ENCODE results near the gene LGALS13.
"Not testable (repeated sequence)": the region's sequence is repeated elsewhere in the genome, so short reads cannot be mapped to it uniquely, and the experiment has no call there.

The LGALS13 gene

DNA sequence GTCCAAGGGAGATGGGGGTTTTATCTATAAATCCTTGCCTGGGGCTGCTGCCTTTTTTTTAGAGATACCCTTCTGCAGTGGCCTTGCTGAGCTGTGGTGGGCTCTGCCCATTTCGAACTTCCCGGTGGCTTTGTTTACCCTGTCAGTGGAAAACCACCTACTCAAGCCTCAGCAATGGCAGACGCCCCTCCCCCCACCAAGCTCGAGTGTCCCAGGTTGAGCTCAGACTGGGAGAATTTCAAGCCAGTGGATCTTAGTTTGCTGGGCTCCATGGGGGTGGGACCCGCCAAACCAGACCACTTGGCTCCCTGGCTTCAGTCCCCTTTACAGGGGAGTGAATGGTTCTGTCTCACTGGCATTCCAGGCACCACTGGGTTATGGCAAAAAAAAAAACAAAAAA is 21.6 kb downstream of the LGALS13 start:
- no peak for DNase-seq

DNA sequence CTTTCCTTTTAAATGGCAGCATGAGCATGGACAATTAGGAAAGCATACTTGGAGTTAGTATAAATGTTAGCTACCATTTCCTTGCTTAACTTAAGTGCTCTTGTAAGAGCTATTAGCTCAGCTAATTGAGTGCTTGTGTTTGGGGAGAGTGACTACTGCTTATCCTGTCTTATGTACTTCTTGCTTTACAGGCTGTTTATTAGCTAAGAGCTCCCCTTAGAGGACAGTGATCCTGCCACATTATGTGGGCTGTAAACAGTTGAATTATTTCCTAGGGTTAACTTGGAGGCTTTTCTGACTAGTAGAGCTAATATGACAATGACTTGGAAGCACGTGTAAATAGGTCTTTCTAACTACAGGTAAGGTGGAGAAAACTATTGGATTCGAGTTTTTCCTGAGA is 25.3 kb downstream of the LGALS13 start:
- DNase-seq: not testable (repeated sequence)

GRCh38 chr19:39631178-39631577 is 28.9 kb downstream of the LGALS13 start:
- DNase-seq: no peak

DNA sequence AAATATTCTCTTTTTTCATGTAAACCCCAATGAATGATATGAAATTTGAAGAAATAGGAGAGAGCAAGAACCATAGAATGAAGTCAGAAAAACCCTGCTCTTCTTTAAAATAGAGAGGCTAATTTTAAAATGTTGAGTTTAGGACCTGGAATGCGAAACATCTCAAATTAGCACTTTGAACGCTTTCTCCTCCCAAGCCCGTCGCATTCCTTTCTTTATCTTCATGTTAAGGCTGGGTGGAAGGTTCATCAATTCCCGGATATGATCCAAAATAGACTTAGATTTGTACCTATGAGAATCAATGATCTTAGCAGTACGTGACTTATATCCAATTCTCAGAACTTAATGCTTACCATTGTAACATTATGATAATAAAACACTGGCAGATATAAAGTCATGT is 29.3 kb downstream of the LGALS13 start:
- DNase-seq: no peak

DNA sequence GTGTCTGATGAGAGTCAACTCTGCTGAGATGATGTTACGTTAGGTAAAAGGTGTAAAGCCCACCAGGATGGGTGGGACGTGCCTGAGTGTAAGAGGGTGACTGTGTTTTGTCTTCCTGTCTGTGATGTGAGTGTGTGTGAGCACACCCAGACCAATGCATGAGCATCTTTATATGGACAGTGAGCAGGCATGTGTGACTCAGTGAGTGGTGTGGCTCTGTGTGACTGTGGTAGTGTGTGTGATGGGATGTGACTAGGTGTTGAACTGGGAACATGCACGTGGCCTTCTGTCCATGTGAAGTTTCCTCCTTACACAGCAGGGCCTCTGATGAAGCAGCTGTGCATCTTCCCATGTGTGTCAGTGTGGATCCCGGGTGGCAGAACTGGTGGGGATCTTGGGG is 35.6 kb downstream of the LGALS13 start:
- no peak for DNase-seq

DNA sequence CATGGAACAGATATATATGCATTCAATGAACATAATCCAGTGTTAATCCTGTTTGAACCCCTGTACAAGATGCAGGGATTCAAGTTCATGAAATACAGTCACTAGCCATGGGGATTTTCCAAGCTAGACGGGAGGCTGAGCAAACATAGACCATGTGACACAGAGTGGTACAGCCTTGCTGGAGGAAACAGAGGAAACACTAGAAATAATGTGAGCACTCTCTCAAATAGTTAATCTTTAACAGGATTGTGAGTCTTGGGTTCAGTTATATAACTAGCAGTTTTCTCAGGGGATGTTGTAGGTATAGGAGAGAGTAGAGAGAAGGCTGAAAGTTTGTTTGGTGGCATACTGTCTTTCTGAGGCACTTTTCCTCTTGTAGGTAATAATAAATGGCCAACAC is 39.4 kb downstream of the LGALS13 start:
- DNase-seq: no peak

DNA sequence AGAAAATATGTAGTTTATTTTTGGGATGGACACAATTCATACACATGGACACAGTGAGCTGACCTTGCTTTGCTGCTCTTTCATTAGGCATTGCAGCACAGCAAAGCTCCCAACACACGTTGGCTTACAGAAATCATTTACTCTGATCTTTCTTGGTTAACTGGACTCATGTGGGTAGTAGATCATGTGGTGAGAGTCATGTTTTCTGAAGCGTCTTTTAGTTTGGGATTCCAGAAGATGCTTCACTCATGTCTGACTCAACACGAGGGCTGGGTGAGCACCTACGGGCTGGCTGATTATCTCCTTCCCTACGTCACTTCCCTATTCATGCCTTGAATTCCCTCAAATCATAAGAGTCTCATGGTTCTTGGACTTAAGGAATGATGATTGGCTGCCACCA is 41.3 kb downstream of the LGALS13 start:
- no peak for DNase-seq

DNA sequence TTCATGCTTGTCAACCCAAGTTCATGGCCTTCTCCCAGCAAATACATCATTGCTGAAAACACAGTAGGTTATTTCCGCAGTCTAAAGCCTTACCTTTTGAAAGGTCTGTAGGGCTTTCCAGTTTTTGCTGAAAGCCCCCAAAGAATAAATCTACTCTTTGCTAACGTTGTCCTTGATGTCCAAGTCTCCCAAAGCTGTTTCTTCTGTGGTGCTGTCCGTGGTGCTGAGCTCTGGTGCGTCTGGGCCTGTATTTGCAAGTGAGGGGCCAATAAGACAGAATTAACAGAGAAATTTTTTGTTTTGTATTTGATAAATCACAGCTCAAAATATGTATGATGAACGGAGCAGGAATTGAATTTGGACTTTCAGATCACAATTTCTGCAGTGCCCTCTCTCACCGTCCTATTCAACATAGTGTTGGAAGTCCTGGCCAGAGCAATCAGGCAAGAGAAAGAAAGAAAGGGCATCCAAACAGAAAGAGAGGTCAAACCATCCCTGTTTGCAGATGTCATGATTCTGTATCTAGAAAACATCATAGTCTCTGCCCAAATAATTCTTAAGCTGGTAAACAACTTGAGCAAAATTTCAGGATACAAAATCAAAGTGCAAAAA is 43.6 kb downstream of the LGALS13 start:
- no peak for DNase-seq

DNA sequence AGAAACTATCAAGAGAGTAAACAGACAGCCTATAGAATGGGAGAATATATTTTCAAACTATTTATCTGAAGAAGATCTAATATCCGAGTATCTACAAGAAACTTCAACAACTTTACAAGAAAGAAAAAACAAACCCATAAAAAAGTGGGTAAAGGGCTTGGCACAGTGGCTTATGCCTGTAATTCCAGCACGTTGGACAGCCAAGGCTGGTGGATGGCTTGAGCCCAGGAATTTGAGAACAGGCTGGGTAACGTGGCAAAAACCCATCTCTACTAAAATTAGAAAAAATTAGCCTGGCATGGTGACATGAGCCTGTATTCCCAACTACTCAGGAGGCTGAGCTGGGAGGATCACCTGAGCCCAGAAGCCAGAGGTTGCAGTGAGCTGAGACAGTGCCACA is 45.6 kb downstream of the LGALS13 start:
- DNase-seq: no peak

DNA sequence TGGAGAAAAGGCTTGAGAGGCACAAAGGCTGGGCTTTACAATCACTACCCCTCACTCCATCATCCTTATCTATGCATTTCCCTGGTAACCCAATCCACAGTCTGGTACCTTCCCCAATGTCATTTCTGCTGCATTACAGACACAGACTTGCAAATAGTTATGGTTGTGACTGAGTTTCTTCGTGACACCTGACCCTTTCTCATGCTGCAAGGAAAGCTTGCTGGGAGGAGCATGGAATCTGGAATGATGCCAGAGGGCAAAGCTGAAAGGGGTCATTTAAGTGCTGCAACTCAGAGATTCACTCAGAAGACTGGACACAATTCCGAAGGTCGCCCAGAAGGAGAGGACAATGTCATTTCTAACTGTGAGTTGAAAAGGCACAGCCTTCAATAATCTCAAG is 53.3 kb downstream of the LGALS13 start, which contains the start of gene LGALS16:
Gene LGALS16 (plus strand): TSS at position 301 of the 400 bp plus-strand sequence. CDS start 49 bp downstream, at position 350.
- DNase-seq: no peak
